Prostate gland (tissue), 2 donors: ENCODE data around the gene SRGAP3.

Experiments used
- POLR2A ChIP-seq: fragments of 450-650 bp; IDR thresholded peaks from one replicate; pipeline ENCODE4 v1.6.1; 2016; ENCODE audit warnings: antibody characterized with exemption, mild to moderate bottlenecking
- POLR2AphosphoS5 ChIP-seq: sonication (generic); formaldehyde crosslinking; IDR thresholded peaks from one replicate; pipeline ENCODE4 v1.6.1; 2017; ENCODE audit warnings: antibody characterized with exemption
- TF ChIP-seq, protein P1 (sequence below), 4 experiments: fragments of 200-600 bp in 2 of 4; fragments of 450-650 bp in 2 of 4; sonication (generic) in 2 of 4; IDR thresholded peaks; 1 replicate in 3 of 4; 2 replicates in 1 of 4; pipeline ENCODE4 v1.5.1; 2016 to 2019; ENCODE audit warnings: antibody characterized with exemption in 4 of 4, mild to moderate bottlenecking in 2 of 4, moderate library complexity in 2 of 4

DNA sequence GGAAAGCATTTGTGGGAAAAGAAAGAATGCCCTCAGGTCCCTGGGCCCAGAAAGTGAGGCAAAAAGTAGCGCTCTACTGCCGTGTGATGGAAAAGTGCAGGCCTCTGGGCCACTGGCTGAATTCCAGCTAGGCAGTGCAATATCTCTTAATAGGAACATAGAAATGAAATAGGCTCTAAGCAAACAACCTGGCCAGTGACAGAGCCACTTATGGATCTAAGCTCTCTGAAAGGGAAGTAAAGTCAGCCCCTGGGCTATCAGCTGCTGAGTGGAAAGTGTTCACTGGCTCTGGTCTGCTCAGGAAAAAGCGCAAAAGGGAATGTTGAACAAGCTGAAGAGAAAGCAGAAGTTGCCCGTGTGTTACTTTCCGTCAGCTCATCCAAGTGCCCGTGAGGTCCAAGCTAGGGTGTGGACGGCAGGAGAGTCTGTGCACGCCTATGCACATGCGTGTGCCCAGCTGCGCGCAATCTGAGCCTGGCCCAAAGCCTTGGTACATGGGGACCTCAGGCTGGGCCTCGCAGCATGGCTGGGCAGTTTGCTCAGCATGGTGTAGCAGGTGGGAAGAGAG lies 212.2 kb downstream of the SRGAP3 start:
- TF ChIP-seq, protein P1, sequence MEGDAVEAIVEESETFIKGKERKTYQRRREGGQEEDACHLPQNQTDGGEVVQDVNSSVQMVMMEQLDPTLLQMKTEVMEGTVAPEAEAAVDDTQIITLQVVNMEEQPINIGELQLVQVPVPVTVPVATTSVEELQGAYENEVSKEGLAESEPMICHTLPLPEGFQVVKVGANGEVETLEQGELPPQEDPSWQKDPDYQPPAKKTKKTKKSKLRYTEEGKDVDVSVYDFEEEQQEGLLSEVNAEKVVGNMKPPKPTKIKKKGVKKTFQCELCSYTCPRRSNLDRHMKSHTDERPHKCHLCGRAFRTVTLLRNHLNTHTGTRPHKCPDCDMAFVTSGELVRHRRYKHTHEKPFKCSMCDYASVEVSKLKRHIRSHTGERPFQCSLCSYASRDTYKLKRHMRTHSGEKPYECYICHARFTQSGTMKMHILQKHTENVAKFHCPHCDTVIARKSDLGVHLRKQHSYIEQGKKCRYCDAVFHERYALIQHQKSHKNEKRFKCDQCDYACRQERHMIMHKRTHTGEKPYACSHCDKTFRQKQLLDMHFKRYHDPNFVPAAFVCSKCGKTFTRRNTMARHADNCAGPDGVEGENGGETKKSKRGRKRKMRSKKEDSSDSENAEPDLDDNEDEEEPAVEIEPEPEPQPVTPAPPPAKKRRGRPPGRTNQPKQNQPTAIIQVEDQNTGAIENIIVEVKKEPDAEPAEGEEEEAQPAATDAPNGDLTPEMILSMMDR (IDR thresholded peaks at IDR 0.05) = no peak
- TF ChIP-seq POLR2A = no peak
- no peak for TF ChIP-seq POLR2AphosphoS5
